ENCODE results near the gene PLK3. TPM values are rescaled to one million over a fixed set of nuclear protein-coding genes. Genes with fewer than 3 reads are reported as not detected.

PLK3 gene
- total RNA-seq, 2 experiments from 2014 or later: 8.8 to 10.1 TPM

DNA sequence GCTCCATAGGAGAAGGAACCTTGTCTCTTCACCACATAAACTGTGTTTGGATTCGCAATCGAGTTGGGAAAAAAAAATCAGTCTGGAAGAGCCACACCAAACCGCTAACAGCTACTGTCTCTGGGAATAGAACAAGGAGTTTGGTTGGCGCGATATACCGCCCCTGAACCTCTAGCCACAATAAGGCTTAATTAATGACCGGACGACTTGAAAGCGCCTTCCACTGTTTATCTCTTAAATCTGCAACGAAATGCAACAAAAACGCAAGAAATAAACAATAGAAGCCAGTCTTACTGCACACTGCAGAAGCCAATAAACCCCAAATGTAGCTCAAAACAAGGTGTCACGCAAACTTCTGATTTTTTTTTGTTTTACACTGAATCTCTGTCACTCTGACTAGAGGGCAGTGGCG, 19.0 kb downstream of the PLK3 start:
- intact Hi-C loops (cut with micrococcal nuclease; ENCODE audit: unreplicated experiment): loop anchor here (1.0 to 2.0 kb wide), 4 partner anchors 20 to 98 kb away; partner anchors contain the start of gene RNU5D-1
- Histone ChIP-seq H2AFZ (ENCODE audit: low read length) (peak overlapping the region; percentile 70), H3K9me3 (ENCODE audit: low read length) (no peaks in the 10 kb centered on the region), H3K27ac (ENCODE audit: low read depth, low read length, poor library complexity, severe bottlenecking) (peak overlapping the region; percentile 93), H3K79me2 (ENCODE audit: insufficient read depth, low read depth, low read length) (no peaks in the 10 kb centered on the region), H3K4me1 (ENCODE audit: insufficient read depth, low read length, poor library complexity, severe bottlenecking) (peaks cover 37% of the 10 kb centered on the region), H3K4me3 (ENCODE audit: low read depth, low read length, poor library complexity, severe bottlenecking) (peak overlapping the region; percentile 67), H3K36me3 (ENCODE audit: insufficient read depth, low read length) (no peaks in the 10 kb centered on the region), H3K4me2 (ENCODE audit: low read length) (peak overlapping the region; percentile 92), H3K9me2 (ENCODE audit: insufficient read depth, low read length) (no peaks in the 10 kb centered on the region), H4K20me1 (ENCODE audit: insufficient read depth, low read length) (no peaks in the 10 kb centered on the region)
- no peak for DNase-seq (ENCODE audit: low spot score)
- no TSS peak for BruUV-seq (replicated peaks)
- TF ChIP-seq, protein P1, sequence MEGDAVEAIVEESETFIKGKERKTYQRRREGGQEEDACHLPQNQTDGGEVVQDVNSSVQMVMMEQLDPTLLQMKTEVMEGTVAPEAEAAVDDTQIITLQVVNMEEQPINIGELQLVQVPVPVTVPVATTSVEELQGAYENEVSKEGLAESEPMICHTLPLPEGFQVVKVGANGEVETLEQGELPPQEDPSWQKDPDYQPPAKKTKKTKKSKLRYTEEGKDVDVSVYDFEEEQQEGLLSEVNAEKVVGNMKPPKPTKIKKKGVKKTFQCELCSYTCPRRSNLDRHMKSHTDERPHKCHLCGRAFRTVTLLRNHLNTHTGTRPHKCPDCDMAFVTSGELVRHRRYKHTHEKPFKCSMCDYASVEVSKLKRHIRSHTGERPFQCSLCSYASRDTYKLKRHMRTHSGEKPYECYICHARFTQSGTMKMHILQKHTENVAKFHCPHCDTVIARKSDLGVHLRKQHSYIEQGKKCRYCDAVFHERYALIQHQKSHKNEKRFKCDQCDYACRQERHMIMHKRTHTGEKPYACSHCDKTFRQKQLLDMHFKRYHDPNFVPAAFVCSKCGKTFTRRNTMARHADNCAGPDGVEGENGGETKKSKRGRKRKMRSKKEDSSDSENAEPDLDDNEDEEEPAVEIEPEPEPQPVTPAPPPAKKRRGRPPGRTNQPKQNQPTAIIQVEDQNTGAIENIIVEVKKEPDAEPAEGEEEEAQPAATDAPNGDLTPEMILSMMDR (conservative IDR thresholded peaks at IDR 0.05; ENCODE audit: low read length): peak; percentile 55
- TF ChIP-seq EZH2phosphoT487 (IDR thresholded peaks at IDR 0.05; ENCODE audit: borderline replicate concordance, low read depth, low read length): no peak
- ChIA-PET CTCF (ENCODE audit: unreplicated experiment) (interaction anchor here (1.4 to 1.6 kb wide), 2 partner anchors 10 to 19 kb away, joined by 4 to 6 read pairs; partner anchors contain the start of gene PLK3), POLR2A (interaction anchor here (0.7 to 6.7 kb wide), 18 partner anchors 10 to 192 kb away, joined by 3 to 83 read pairs (median 4); partner anchors contain the start of genes BTBD19, HECTD3, PLK3 and RNU5D-1)

DNA sequence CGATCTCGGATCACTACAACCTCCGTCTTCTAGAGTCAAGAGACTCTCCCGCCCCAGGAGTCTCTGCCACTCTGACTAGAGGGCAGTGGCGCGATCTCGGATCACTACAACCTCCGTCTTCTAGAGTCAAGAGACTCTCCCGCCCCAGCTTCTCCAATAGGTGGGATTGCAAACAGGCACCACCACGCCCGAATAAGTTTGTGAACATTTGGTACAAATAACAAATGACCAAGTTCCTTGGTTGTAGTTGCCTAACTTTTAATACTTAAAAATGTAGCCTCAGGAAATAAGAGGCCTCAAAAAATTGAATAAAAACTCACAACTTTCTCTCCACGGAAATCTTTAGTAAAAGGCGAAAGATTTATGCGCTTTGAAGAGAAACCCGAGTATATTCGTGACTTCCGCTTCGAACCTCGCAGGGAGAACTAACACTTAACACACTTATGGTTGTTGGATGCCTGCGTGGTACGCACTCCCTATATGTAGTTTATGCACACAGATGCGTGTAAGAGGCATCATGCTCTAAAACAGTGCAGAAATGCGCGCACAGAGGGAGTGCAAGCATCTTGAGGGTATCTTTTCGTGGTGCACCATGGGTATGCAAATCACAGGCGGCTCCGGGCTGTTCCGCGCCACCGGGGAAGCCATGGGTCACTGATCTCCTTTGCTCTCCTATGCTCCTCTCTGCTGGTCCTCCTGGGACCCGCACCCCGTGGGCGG, 19.6 kb downstream of the PLK3 start:
- CTCF ChIA-PET (ENCODE audit: unreplicated experiment): interaction anchor here (0.9 to 1.6 kb wide), 3 partner anchors 10 to 20 kb away, joined by 3 to 6 read pairs (median 4); partner anchors contain the start of gene PLK3
- H3K4me2 ChIP-seq (ENCODE audit: low read length): peak overlapping the region; percentile 92
- no peaks in the 10 kb centered on the region for H3K9me2 ChIP-seq (ENCODE audit: insufficient read depth, low read length)
- peak overlapping the region; percentile 67 for H3K4me3 ChIP-seq (ENCODE audit: low read depth, low read length, poor library complexity, severe bottlenecking)
- H2AFZ ChIP-seq (ENCODE audit: low read length): peak overlapping the region; percentile 76
- H3K9me3 ChIP-seq (ENCODE audit: low read length): no peaks in the 10 kb centered on the region
- no peak for TF ChIP-seq EZH2phosphoT487 (IDR thresholded peaks at IDR 0.05; ENCODE audit: borderline replicate concordance, low read depth, low read length)
- TF ChIP-seq, protein P1 (conservative IDR thresholded peaks at IDR 0.05; ENCODE audit: low read length): no peak
- peak overlapping the region; percentile 93 for H3K27ac ChIP-seq (ENCODE audit: low read depth, low read length, poor library complexity, severe bottlenecking)
- no peaks in the 10 kb centered on the region for H3K36me3 ChIP-seq (ENCODE audit: insufficient read depth, low read length)
- intact Hi-C loops (cut with micrococcal nuclease; ENCODE audit: unreplicated experiment): loop anchor here (1.0 to 2.0 kb wide), 4 partner anchors 21 to 98 kb away; partner anchors contain the start of gene RNU5D-1
- DNase-seq (ENCODE audit: low spot score): peak; percentile 95
- H4K20me1 ChIP-seq (ENCODE audit: insufficient read depth, low read length): no peaks in the 10 kb centered on the region
- no peaks in the 10 kb centered on the region for H3K79me2 ChIP-seq (ENCODE audit: insufficient read depth, low read depth, low read length)
- POLR2A ChIA-PET: interaction anchor here (0.6 to 6.7 kb wide), 21 partner anchors 10 to 483 kb away, joined by 3 to 83 read pairs (median 4); partner anchors contain the start of genes BTBD19, HECTD3, PLK3 and RNU5D-1
- BruUV-seq (replicated peaks): TSS peak; percentile 99
- peaks cover 36% of the 10 kb centered on the region for H3K4me1 ChIP-seq (ENCODE audit: insufficient read depth, low read length, poor library complexity, severe bottlenecking)
